Measurements from ENCODE around the gene CD101. TPM values are rescaled to one million over a fixed set of nuclear protein-coding genes. Genes with fewer than 3 reads are reported as not detected.

CD101 gene
- total RNA-seq, 1 donor from 2014 or later = 0.11 TPM

- DNase-seq (ENCODE audit: low read depth) = no peak
Observed at GRCh38 chr1:117015724-117016123, 14.2 kb downstream of the CD101 start.

GRCh38 chr1:117017062-117017461, 15.5 kb downstream of the CD101 start:
- no peak for DNase-seq (ENCODE audit: low read depth)

- DNase-seq (ENCODE audit: low read depth) = peak; percentile 71
Observed at GRCh38 chr1:117017648-117018047, 16.1 kb downstream of the CD101 start.

- no peak for DNase-seq (ENCODE audit: low read depth)
Observed at GRCh38 chr1:117020526-117021156, 19.1 kb downstream of the CD101 start.

GRCh38 chr1:117022114-117022513, 20.6 kb downstream of the CD101 start:
- DNase-seq (ENCODE audit: low read depth) = no peak

- DNase-seq (ENCODE audit: low read depth) = no peak
Observed at GRCh38 chr1:117025568-117025967, 24.0 kb downstream of the CD101 start.

- no peak for DNase-seq (ENCODE audit: low read depth)
Observed at GRCh38 chr1:117026361-117026760, 24.8 kb downstream of the CD101 start.

- DNase-seq (ENCODE audit: low read depth) = no peak
Observed at GRCh38 chr1:117029685-117030084, 28.1 kb downstream of the CD101 start.

GRCh38 chr1:117030271-117030877, 28.8 kb downstream of the CD101 start:
- DNase-seq (ENCODE audit: low read depth) = no peak

GRCh38 chr1:117032266-117032665, 30.7 kb downstream of the CD101 start:
- DNase-seq (ENCODE audit: low read depth) = no peak

- DNase-seq (ENCODE audit: low read depth) = no peak
Observed at GRCh38 chr1:117032681-117033539, 31.4 kb downstream of the CD101 start.

- no peak for DNase-seq (ENCODE audit: low read depth)
Observed at GRCh38 chr1:117033772-117034171, 32.2 kb downstream of the CD101 start.

GRCh38 chr1:117034791-117035290, 33.3 kb downstream of the CD101 start:
- no peak for DNase-seq (ENCODE audit: low read depth)

- DNase-seq (ENCODE audit: low read depth) = no peak
Observed at GRCh38 chr1:117036018-117036461, 34.5 kb downstream of the CD101 start.

- no peak for DNase-seq (ENCODE audit: low read depth)
Observed at GRCh38 chr1:117037802-117038201, 36.2 kb downstream of the CD101 start.

- no peak for DNase-seq (ENCODE audit: low read depth)
Observed at GRCh38 chr1:117038236-117038635, 36.7 kb downstream of the CD101 start.

- DNase-seq (ENCODE audit: low read depth) = no peak
Observed at GRCh38 chr1:117044217-117044616, 42.7 kb downstream of the CD101 start.

- peak; percentile 66 for DNase-seq (ENCODE audit: low read depth)
Observed at GRCh38 chr1:117045644-117046043, 44.1 kb downstream of the CD101 start.

- DNase-seq (ENCODE audit: low read depth) = no peak
Observed at GRCh38 chr1:117046781-117047180, 45.2 kb downstream of the CD101 start.

- no peak for DNase-seq (ENCODE audit: low read depth)
Observed at GRCh38 chr1:117047271-117047670, 45.7 kb downstream of the CD101 start.

GRCh38 chr1:117049857-117050256, 48.3 kb downstream of the CD101 start:
- DNase-seq (ENCODE audit: low read depth) = no peak

All from myocyte (in vitro differentiated cells).